SU-DHL-6 (cell line): ENCODE measurements around the gene ATP5PF.

Experiments
- H2AFZ ChIP-seq: fragments of 200-600 bp; sonication (generic); 2 replicates; pipeline ENCODE4 v1.6.1; 2014; ENCODE audit warnings: low read depth, mild to moderate bottlenecking, moderate library complexity, mixed read lengths, antibody characterized with exemption, low read length; ENCODE audit not compliant: severe bottlenecking
- H3F3A ChIP-seq: fragments of 200-600 bp; shearing (Covaris generic); 2 replicates; pipeline ENCODE4 v1.6.0; 2016; ENCODE audit warnings: antibody characterized with exemption, mild to moderate bottlenecking; ENCODE audit not compliant: insufficient read depth
- H3K27ac ChIP-seq: fragments of 200-600 bp; sonication (generic); 2 replicates; pipeline ENCODE4 v1.5.1; 2016; ENCODE audit warnings: low read depth, mild to moderate bottlenecking, low read length, moderate library complexity, mixed read lengths
- H3K27me3 ChIP-seq: fragments of 200-600 bp; sonication (generic), shearing (Covaris generic); 2 replicates; pipeline ENCODE4 v1.6.0; 2014; ENCODE audit warnings: mild to moderate bottlenecking, low read length
- H3K36me3 ChIP-seq: fragments of 200-600 bp; sonication (generic); 2 replicates; pipeline ENCODE4 v1.6.1; 2014; ENCODE audit warnings: mild to moderate bottlenecking, low read length, mixed read lengths
- H3K4me2 ChIP-seq: fragments of 300-600, 200-600 bp; shearing (Covaris generic), sonication (generic); 2 replicates; pipeline ENCODE4 v1.6.0; 2014; ENCODE audit warnings: low read length, low read depth, mild to moderate bottlenecking; ENCODE audit not compliant: poor library complexity, severe bottlenecking
- H3K4me3 ChIP-seq: fragments of 200-600 bp; sonication (generic); 2 replicates; pipeline ENCODE4 v1.5.1; 2014; ENCODE audit warnings: antibody characterized with exemption, low read length, mild to moderate bottlenecking, mixed read lengths; ENCODE audit not compliant: insufficient read depth, poor library complexity, severe bottlenecking
- H3K79me2 ChIP-seq: fragments of 200-600 bp; sonication (generic); 2 replicates; pipeline ENCODE4 v1.6.1; 2014; ENCODE audit warnings: mild to moderate bottlenecking, low read length, moderate library complexity; ENCODE audit not compliant: insufficient read depth
- H3K9ac ChIP-seq: fragments of 200-600 bp; sonication (generic); 2 replicates; pipeline ENCODE4 v1.7.0; 2014; ENCODE audit warnings: mild to moderate bottlenecking, low read length
- H3K9me2 ChIP-seq: fragments of 200-600 bp; sonication (generic); replicated peaks from 2 replicates; pipeline ENCODE4 v1.6.1; 2014; ENCODE audit warnings: low read length; ENCODE audit not compliant: insufficient read depth
- H3K9me3 ChIP-seq: fragments of 200-600 bp; sonication (generic); 2 replicates; pipeline ENCODE4 v1.6.1; 2014; ENCODE audit warnings: low read length, mixed read lengths; ENCODE audit not compliant: insufficient read depth
- H4K20me1 ChIP-seq: fragments of 200-600 bp; sonication (generic); 2 replicates; pipeline ENCODE4 v1.6.1; 2014; ENCODE audit warnings: low read depth, mild to moderate bottlenecking, antibody characterized with exemption, low read length, moderate library complexity, mixed read lengths
- EZH2phosphoT487 ChIP-seq: fragments of 200-600 bp; sonication (generic), shearing (Covaris generic); conservative IDR thresholded peaks from 2 replicates; pipeline ENCODE4 v1.6.1; 2018; ENCODE audit warnings: mild to moderate bottlenecking, antibody characterized with exemption, low read length, moderate library complexity, mixed read lengths
- TF ChIP-seq, protein P1 (sequence below): fragments of 200-600 bp; sonication (generic); IDR thresholded peaks from one replicate; pipeline ENCODE4 v1.5.1; 2017; ENCODE audit warnings: antibody characterized with exemption, mild to moderate bottlenecking, low read length, moderate library complexity; ENCODE audit not compliant: insufficient read depth, poor library complexity, severe bottlenecking

Gene ATP5PF

DNA sequence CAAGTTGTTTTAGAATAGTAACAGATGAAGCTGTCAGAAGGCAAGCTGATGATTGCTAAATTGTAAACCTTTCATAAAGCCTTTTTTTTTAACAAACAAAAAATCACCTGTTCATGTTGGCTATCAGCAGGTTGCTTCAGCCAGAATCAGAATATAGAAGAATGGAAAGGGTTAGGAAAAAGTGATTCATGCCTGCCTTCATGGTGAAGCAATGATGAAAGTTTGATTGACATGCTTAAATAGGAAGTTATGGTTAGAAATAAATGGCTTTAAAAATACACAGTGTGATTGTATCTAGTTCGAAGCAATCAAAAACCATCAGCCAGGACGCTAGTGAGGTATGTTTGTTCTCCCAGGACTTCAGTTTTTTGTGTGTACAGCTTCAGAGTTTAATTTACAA, 38.0 kb upstream of the ATP5PF start:
- Histone ChIP-seq H3K9ac (no peak overlapping the region), H3K4me2 (no peak overlapping the region), H3K79me2 (no peaks in the 10 kb centered on the region), H3K4me3 (no peak overlapping the region), H3K9me2 (no peaks in the 10 kb centered on the region), H3K9me3 (no peaks in the 10 kb centered on the region), H2AFZ (no peak overlapping the region), H3K27ac (no peak overlapping the region), H3F3A (peaks cover 10% of the 10 kb centered on the region; the same call in 1 of the 2 replicates), H4K20me1 (no peaks in the 10 kb centered on the region), H3K27me3 (no peaks in the 10 kb centered on the region), H3K36me3 (0 out of 2 replicates have a peak, but pooled peaks cover 15% of the 10 kb centered on the region)
- no peak for TF ChIP-seq EZH2phosphoT487
- TF ChIP-seq, protein P1, sequence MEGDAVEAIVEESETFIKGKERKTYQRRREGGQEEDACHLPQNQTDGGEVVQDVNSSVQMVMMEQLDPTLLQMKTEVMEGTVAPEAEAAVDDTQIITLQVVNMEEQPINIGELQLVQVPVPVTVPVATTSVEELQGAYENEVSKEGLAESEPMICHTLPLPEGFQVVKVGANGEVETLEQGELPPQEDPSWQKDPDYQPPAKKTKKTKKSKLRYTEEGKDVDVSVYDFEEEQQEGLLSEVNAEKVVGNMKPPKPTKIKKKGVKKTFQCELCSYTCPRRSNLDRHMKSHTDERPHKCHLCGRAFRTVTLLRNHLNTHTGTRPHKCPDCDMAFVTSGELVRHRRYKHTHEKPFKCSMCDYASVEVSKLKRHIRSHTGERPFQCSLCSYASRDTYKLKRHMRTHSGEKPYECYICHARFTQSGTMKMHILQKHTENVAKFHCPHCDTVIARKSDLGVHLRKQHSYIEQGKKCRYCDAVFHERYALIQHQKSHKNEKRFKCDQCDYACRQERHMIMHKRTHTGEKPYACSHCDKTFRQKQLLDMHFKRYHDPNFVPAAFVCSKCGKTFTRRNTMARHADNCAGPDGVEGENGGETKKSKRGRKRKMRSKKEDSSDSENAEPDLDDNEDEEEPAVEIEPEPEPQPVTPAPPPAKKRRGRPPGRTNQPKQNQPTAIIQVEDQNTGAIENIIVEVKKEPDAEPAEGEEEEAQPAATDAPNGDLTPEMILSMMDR: no peak

DNA sequence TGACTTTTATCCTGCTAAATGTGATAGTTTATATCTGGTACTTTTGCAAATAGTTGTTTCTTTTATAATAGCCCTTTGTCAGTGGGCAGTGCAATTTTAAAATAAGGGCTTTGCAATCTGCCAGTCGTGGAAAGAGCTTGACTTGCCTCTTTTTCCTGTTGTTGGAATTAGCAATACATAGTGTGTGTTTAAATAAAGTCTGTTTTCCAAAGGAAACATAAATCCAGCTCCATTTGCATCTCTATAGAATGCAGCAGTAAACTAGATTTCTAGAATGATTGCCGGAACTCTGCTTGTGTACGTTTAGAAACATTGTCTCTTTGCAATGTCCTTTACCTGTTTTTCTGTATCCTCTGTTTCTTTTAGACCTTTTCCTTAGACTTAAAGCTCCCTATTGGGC, 33.2 kb upstream of the ATP5PF start:
- no peaks in the 10 kb centered on the region for H3K9me3 ChIP-seq
- H3K79me2 ChIP-seq: no peaks in the 10 kb centered on the region
- H2AFZ ChIP-seq: no peak overlapping the region
- peaks cover 57% of the 10 kb centered on the region for H3K36me3 ChIP-seq
- TF ChIP-seq, protein P1: no peak
- no peak for TF ChIP-seq EZH2phosphoT487
- no peaks in the 10 kb centered on the region for H3K9me2 ChIP-seq
- H3F3A ChIP-seq: peaks cover 5% of the 10 kb centered on the region; the same call in 1 of the 2 replicates
- H4K20me1 ChIP-seq: no peaks in the 10 kb centered on the region
- H3K9ac ChIP-seq: no peak overlapping the region
- H3K4me2 ChIP-seq: no peak overlapping the region
- H3K27me3 ChIP-seq: no peaks in the 10 kb centered on the region
- H3K27ac ChIP-seq: no peak overlapping the region
- H3K4me3 ChIP-seq: no peak overlapping the region

DNA sequence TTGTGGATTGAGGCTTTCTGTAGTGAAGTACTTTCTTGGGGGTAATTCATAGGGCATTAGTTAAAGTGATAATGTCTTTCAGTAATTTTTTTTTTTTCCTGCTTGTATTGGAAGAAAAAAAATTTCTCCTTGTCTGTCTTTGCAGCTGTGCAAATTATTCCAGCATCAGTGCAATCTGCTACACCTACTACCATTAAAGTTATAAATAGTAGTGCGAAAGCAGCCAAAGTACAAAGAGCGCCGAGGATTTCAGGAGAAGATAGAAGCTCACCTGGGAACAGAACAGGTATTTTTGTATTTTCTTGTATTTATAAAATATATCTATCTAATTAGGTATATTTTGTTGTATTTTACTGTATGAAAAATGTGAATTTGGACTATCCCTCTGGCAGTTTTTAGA, 29.4 kb upstream of the ATP5PF start:
- Histone ChIP-seq H3K9me2 (no peaks in the 10 kb centered on the region), H3K27ac (no peak overlapping the region), H4K20me1 (no peaks in the 10 kb centered on the region), H3F3A (0 out of 2 replicates have a peak, but pooled peaks cover 6% of the 10 kb centered on the region), H3K36me3 (peaks cover 77% of the 10 kb centered on the region), H3K4me2 (no peak overlapping the region), H2AFZ (no peak overlapping the region), H3K9ac (no peak overlapping the region), H3K4me3 (no peak overlapping the region), H3K9me3 (no peaks in the 10 kb centered on the region), H3K27me3 (no peaks in the 10 kb centered on the region), H3K79me2 (no peaks in the 10 kb centered on the region)
- no peak for TF ChIP-seq EZH2phosphoT487
- TF ChIP-seq, protein P1: no peak

DNA sequence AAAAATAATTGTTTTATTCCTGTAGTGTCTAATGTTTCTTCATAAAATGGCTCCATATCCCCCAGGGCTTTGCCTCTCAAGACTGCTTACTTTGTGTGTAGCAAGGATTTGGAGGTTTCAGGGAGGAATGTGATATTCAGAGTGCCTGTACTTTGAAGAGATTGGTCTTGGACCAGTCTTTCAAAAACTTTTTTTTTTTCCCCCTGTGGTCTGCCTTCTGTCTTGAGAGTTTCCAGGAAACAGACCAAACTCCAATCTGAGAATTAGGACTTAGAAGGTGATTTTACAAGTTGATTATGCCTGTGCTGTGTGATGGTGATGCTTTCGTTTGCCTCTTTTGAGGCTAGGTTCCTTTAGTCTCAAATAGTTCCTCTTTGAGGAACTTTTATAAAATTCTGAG, 26.0 kb upstream of the ATP5PF start:
- Histone ChIP-seq H3K9me2 (no peaks in the 10 kb centered on the region), H3K27me3 (no peaks in the 10 kb centered on the region), H4K20me1 (no peaks in the 10 kb centered on the region)

More for the DNA sequence above, 26.0 kb upstream of the ATP5PF start:
- H3K4me3 ChIP-seq: no peak overlapping the region
- H2AFZ ChIP-seq: no peak overlapping the region
- peaks cover 59% of the 10 kb centered on the region for H3K36me3 ChIP-seq
- peaks cover 6% of the 10 kb centered on the region; the same call in 1 of the 2 replicates for H3F3A ChIP-seq
- no peak overlapping the region for H3K4me2 ChIP-seq
- no peak overlapping the region for H3K9ac ChIP-seq
- no peaks in the 10 kb centered on the region for H3K9me3 ChIP-seq
- TF ChIP-seq, protein P1: no peak
- no peak for TF ChIP-seq EZH2phosphoT487
- H3K27ac ChIP-seq: no peak overlapping the region
- no peaks in the 10 kb centered on the region; the same call in 1 of the 2 replicates for H3K79me2 ChIP-seq
